Liver (tissue), 9 donors: ENCODE results near the gene EXOC4. TPM values are rescaled to one million over a fixed set of nuclear protein-coding genes. Genes with fewer than 3 reads are reported as not detected.

Experiments
- DNase-seq: peaks from one replicate; pipeline ENCODE4 v3.0.0-alpha.2; 2017; ENCODE audit warnings: low spot score
- H3K27ac ChIP-seq, 2 donors: one replicate each; pipeline ENCODE4 v1.7.0; 2013; ENCODE audit warnings: inconsistent platforms in 2 of 2, low read length in 2 of 2, control low read depth in 1 of 2, low read depth in 1 of 2, mild to moderate bottlenecking in 1 of 2
- H3K27me3 ChIP-seq, 4 donors: one replicate each; pipeline versions ENCODE4 v1.6.1 to v1.7.0; 2013; ENCODE audit warnings: low read length in 3 of 4, inconsistent platforms in 1 of 4, mild to moderate bottlenecking in 1 of 4, moderate library complexity in 1 of 4; ENCODE audit not compliant: control insufficient read depth in 4 of 4, insufficient read depth in 4 of 4
- H3K36me3 ChIP-seq, 4 donors: one replicate each; pipeline versions ENCODE4 v1.6.1 to v1.7.0; 2013; ENCODE audit warnings: low read length in 3 of 4, mild to moderate bottlenecking in 3 of 4, low read depth in 1 of 4, moderate library complexity in 1 of 4; ENCODE audit not compliant: control insufficient read depth in 4 of 4, insufficient read depth in 3 of 4
- H3K4me1 ChIP-seq, 4 donors: one replicate each; pipeline versions ENCODE4 v1.6.1 to v1.7.0; 2013; ENCODE audit warnings: low read length in 3 of 4, mild to moderate bottlenecking in 3 of 4, moderate library complexity in 1 of 4; ENCODE audit not compliant: control insufficient read depth in 4 of 4, insufficient read depth in 4 of 4
- H3K4me3 ChIP-seq, 3 donors: one replicate each; pipeline versions ENCODE4 v1.6.1 to v1.7.0; 2013; ENCODE audit warnings: low read length in 3 of 3, control low read depth in 1 of 3, low read depth in 1 of 3, mild to moderate bottlenecking in 1 of 3
- H3K9ac ChIP-seq, 2 donors: one replicate each; pipeline ENCODE4 v1.7.0; 2013; ENCODE audit warnings: low read length in 2 of 2, mild to moderate bottlenecking in 2 of 2, moderate library complexity in 2 of 2, control low read depth in 1 of 2, low read depth in 1 of 2
- H3K9me3 ChIP-seq, 4 donors: one replicate each; pipeline versions ENCODE4 v1.6.1 to v1.7.0; 2013; ENCODE audit warnings: low read length in 3 of 4; ENCODE audit not compliant: control insufficient read depth in 4 of 4
- CTCF ChIP-seq: fragments of 150-350 bp; IDR thresholded peaks from 2 replicates; pipeline ENCODE4 v1.5.1; 2017; ENCODE audit warnings: improper control_type of control experiment, low read depth, low read length; ENCODE audit not compliant: missing input control
- EGR1 ChIP-seq, 2 donors: IDR thresholded peaks; 2 replicates each; pipeline ENCODE4 v1.6.1; 2016 to 2018; ENCODE audit warnings: antibody characterized with exemption in 2 of 2, low read depth in 2 of 2
- FOXA1 ChIP-seq: IDR thresholded peaks from 2 replicates; pipeline ENCODE4 v1.6.1; 2016; ENCODE audit warnings: antibody characterized with exemption
- FOXA2 ChIP-seq: IDR thresholded peaks from 2 replicates; pipeline ENCODE4 v1.6.1; 2016; ENCODE audit warnings: antibody characterized with exemption
- GABPA ChIP-seq, 2 donors: IDR thresholded peaks in 1 of 2; conservative IDR thresholded peaks in 1 of 2; 2 replicates each; pipeline ENCODE4 v1.6.1; 2016; ENCODE audit warnings: antibody characterized with exemption in 2 of 2, mild to moderate bottlenecking in 1 of 2, moderate library complexity in 1 of 2
- HNF4A ChIP-seq, 2 donors: conservative IDR thresholded peaks; 2 replicates each; pipeline ENCODE4 v1.6.1; 2016; ENCODE audit warnings: antibody characterized with exemption in 2 of 2, mild to moderate bottlenecking in 2 of 2
- JUND ChIP-seq, 2 donors: IDR thresholded peaks; 2 replicates each; pipeline ENCODE4 v1.6.1; 2016; ENCODE audit warnings: antibody characterized with exemption in 2 of 2
- MAX ChIP-seq: IDR thresholded peaks from 2 replicates; pipeline ENCODE4 v1.6.1; 2016; ENCODE audit warnings: antibody characterized with exemption
- NR2F2 ChIP-seq: IDR thresholded peaks from 2 replicates; pipeline ENCODE4 v1.6.1; 2016; ENCODE audit warnings: antibody characterized with exemption
- RAD21 ChIP-seq, 2 donors: IDR thresholded peaks; 2 replicates each; pipeline ENCODE4 v1.6.1; 2016; ENCODE audit warnings: antibody characterized with exemption in 2 of 2, mild to moderate bottlenecking in 2 of 2
- REST ChIP-seq: IDR thresholded peaks from 2 replicates; pipeline ENCODE4 v1.6.1; 2016; ENCODE audit warnings: antibody characterized with exemption, mild to moderate bottlenecking
- RXRA ChIP-seq, 2 donors: IDR thresholded peaks; 2 replicates each; pipeline ENCODE4 v1.6.1; 2017 to 2018; ENCODE audit warnings: antibody characterized with exemption in 2 of 2, mild to moderate bottlenecking in 1 of 2
- YY1 ChIP-seq: IDR thresholded peaks from 2 replicates; pipeline ENCODE4 v1.6.1; 2016; ENCODE audit warnings: antibody characterized with exemption, mild to moderate bottlenecking
- ZBTB33 ChIP-seq: IDR thresholded peaks from 2 replicates; pipeline ENCODE4 v1.6.1; 2016; ENCODE audit warnings: antibody characterized with exemption
- WGBS: extraction: QIAGEN DNeasy Blood & Tissue Kit; methylation state at CpG from one replicate; pipeline ENCODE4 v1.1.7; 2013; 5-methylcytosine and 5-hydroxymethylcytosine counted together
- polyA plus RNA-seq, 2 donors: library from polyadenylated mRNA; stranded (reverse) in 1 of 2; unstranded in 1 of 2; fragments of 200-250 nt in 1 of 2; fragments of >200 nt in 1 of 2; fragmentation: Nextera tagmentation in 1 of 2; extraction: Ambion mirVana in 1 of 2; gene quantifications; one replicate each; pipeline versions ENCODE4 v1.2.1 to v1.2.3, GENCODE V29; 2013 to 2015
- total RNA-seq, 2 donors: library from RNA; depleted of rRNA; stranded (reverse); fragments of >200 nt; gene quantifications; one replicate each; pipeline ENCODE4 v1.2.3, GENCODE V29; 2014
- TF ChIP-seq, protein P1 (sequence below): IDR thresholded peaks from 2 replicates; pipeline ENCODE4 v1.6.1; 2016; ENCODE audit warnings: antibody characterized with exemption
- donor health status: healthy.
- donor health status: healthy.
- donor health status: healthy.
- donor health status: healthy.
- donor health status: healthy.

The EXOC4 gene
- total and polyA plus RNA-seq, 4 donors = 9.5 to 55.9 (median 23.6) TPM

DNA sequence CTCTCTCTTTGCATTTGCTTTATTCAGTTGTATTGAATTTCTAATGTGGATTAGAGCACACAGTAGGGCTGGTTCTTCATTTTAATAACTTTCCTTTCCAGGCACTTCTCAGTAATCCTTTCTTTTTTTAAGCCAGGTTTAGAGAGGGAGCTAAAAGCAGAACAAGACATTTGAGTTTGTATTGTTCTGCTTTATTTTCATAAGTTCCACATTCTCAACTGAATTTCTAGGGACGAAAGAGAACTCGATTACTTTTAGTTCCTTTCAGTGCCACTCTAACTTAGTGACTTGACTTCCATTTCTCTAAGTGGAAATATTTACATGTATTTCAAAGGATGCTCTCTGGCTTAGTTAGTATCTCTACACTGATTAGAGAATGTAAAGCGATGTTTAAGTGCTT lies 145.6 kb downstream of the EXOC4 start:
- no peak for TF ChIP-seq HNF4A (conservative IDR thresholded peaks at IDR 0.05)
- TF ChIP-seq RAD21 (IDR thresholded peaks at IDR 0.05) = no peak
- no peak for TF ChIP-seq MAX
- TF ChIP-seq JUND (IDR thresholded peaks at IDR 0.05) = no peak
- no peak for TF ChIP-seq NR2F2
- no peak for TF ChIP-seq FOXA1
- TF ChIP-seq CTCF = no peak
- TF ChIP-seq GABPA (IDR thresholded peaks at IDR 0.05 in 1 of 2, conservative IDR thresholded peaks at IDR 0.05 in 1 of 2) = no peak
- TF ChIP-seq REST = no peak
- TF ChIP-seq YY1 = no peak
- no peak for DNase-seq
- Histone ChIP-seq H3K27ac (no peak overlapping the region), H3K27me3 (no peaks in the 10 kb centered on the region), H3K9ac (no peak overlapping the region), H3K4me3 (no peak overlapping the region), H3K4me1 (no peaks in the 10 kb centered on the region), H3K9me3 (no peaks in the 10 kb centered on the region), H3K36me3 (no peaks in the 10 kb centered on the region)
- WGBS = 89% methylated on average over 3 of the region's 3 CpGs

DNA sequence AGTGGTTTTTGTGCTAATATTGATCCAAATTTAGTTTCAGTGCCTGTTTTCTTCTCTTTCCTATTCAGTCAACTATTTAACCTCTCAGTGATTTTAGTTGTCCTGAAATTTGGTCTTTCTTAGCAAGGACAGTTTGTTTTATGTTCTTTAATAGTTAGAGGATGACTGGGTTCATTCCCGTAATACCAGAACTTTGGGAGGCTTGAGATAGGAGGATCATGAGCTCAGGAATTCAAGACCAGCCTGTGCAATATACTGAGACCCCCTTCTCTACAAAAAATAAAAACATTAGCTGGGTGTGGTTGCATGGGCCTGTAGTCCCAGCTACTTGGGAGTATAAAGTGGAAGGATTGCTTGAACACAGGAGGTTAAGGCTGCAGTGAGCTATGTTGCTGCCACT lies 148.3 kb downstream of the EXOC4 start:
- Histone ChIP-seq H3K27me3 (no peaks in the 10 kb centered on the region), H3K4me3 (no peak overlapping the region), H3K36me3 (no peaks in the 10 kb centered on the region), H3K9ac (no peak overlapping the region), H3K4me1 (no peaks in the 10 kb centered on the region), H3K27ac (no peak overlapping the region), H3K9me3 (no peaks in the 10 kb centered on the region)
- DNase-seq = no peak
- TF ChIP-seq RAD21 (IDR thresholded peaks at IDR 0.05) (no peak), REST (no peak), EGR1 (IDR thresholded peaks at IDR 0.05; ENCODE audit: low read depth in 2 of 2) (no peak), GABPA (IDR thresholded peaks at IDR 0.05 in 1 of 2, conservative IDR thresholded peaks at IDR 0.05 in 1 of 2) (no peak), CTCF (no peak), NR2F2 (no peak), MAX (no peak), FOXA2 (no peak), HNF4A (conservative IDR thresholded peaks at IDR 0.05) (no peak), FOXA1 (no peak), ZBTB33 (no peak), JUND (IDR thresholded peaks at IDR 0.05) (no peak), RXRA (IDR thresholded peaks at IDR 0.05) (no peak)
- TF ChIP-seq, protein P1, sequence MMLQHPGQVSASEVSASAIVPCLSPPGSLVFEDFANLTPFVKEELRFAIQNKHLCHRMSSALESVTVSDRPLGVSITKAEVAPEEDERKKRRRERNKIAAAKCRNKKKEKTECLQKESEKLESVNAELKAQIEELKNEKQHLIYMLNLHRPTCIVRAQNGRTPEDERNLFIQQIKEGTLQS = no peak
- WGBS = 94% methylated on average over 1 of the region's 1 CpG
